ENCODE data around the gene MMD.

Gene MMD

GRCh38 chr17:55350825-55351205 lies 70.8 kb downstream of the MMD start:
- TF ChIP-seq TAF1 (IDR thresholded peaks at IDR 0.05; ENCODE audit: low read depth) (no peak), FOXM1 (IDR thresholded peaks at IDR 0.05; ENCODE audit: borderline replicate concordance, low read depth) (no peak), TEAD4 (IDR thresholded peaks at IDR 0.05) (no peak), CREB1 (IDR thresholded peaks at IDR 0.05; ENCODE audit: low read depth) (no peak), RAD21 (IDR thresholded peaks at IDR 0.05; ENCODE audit: low read depth) (no peak), NFIC (IDR thresholded peaks at IDR 0.05) (no peak), ZBTB7A (IDR thresholded peaks at IDR 0.05; ENCODE audit: low read depth) (no peak), CEBPB (IDR thresholded peaks at IDR 0.05) (no peak), REST (IDR thresholded peaks at IDR 0.05; ENCODE audit: low read depth) (no peak), MAX (IDR thresholded peaks at IDR 0.05) (no peak), YY1 (IDR thresholded peaks at IDR 0.05; ENCODE audit: low read depth) (no peak), EGR1 (IDR thresholded peaks at IDR 0.05) (no peak), EP300 (IDR thresholded peaks at IDR 0.05; ENCODE audit: borderline replicate concordance) (no peak), USF1 (IDR thresholded peaks at IDR 0.05) (no peak), TCF12 (IDR thresholded peaks at IDR 0.05; ENCODE audit: low read depth) (no peak)

GRCh38 chr17:55348749-55349354 lies 72.8 kb downstream of the MMD start:
- TF ChIP-seq TCF12 (IDR thresholded peaks at IDR 0.05; ENCODE audit: low read depth): no peak
- TF ChIP-seq TEAD4 (IDR thresholded peaks at IDR 0.05): no peak
- peak; percentile 73 for TF ChIP-seq RAD21 (IDR thresholded peaks at IDR 0.05; ENCODE audit: low read depth)
- no peak for TF ChIP-seq YY1 (IDR thresholded peaks at IDR 0.05; ENCODE audit: low read depth)
- no peak for TF ChIP-seq EP300 (IDR thresholded peaks at IDR 0.05; ENCODE audit: borderline replicate concordance)
- no peak for TF ChIP-seq CREB1 (IDR thresholded peaks at IDR 0.05; ENCODE audit: low read depth)

GRCh38 chr17:55347341-55347740 lies 74.3 kb downstream of the MMD start:
- TF ChIP-seq MAX (IDR thresholded peaks at IDR 0.05): no peak
- no peak for TF ChIP-seq TCF12 (IDR thresholded peaks at IDR 0.05; ENCODE audit: low read depth)
- TF ChIP-seq USF1 (IDR thresholded peaks at IDR 0.05): no peak
- TF ChIP-seq NFIC (IDR thresholded peaks at IDR 0.05): no peak
- no peak for TF ChIP-seq ZBTB7A (IDR thresholded peaks at IDR 0.05; ENCODE audit: low read depth)
- no peak for TF ChIP-seq EP300 (IDR thresholded peaks at IDR 0.05; ENCODE audit: borderline replicate concordance)
- TF ChIP-seq RAD21 (IDR thresholded peaks at IDR 0.05; ENCODE audit: low read depth): no peak
- TF ChIP-seq TEAD4 (IDR thresholded peaks at IDR 0.05): no peak
- TF ChIP-seq TAF1 (IDR thresholded peaks at IDR 0.05; ENCODE audit: low read depth): no peak
- no peak for TF ChIP-seq EGR1 (IDR thresholded peaks at IDR 0.05)
- no peak for TF ChIP-seq FOXM1 (IDR thresholded peaks at IDR 0.05; ENCODE audit: borderline replicate concordance, low read depth)
- TF ChIP-seq YY1 (IDR thresholded peaks at IDR 0.05; ENCODE audit: low read depth): no peak
- no peak for TF ChIP-seq CEBPB (IDR thresholded peaks at IDR 0.05)
- no peak for TF ChIP-seq CREB1 (IDR thresholded peaks at IDR 0.05; ENCODE audit: low read depth)
- no peak for TF ChIP-seq REST (IDR thresholded peaks at IDR 0.05; ENCODE audit: low read depth)

GRCh38 chr17:55346658-55347057 lies 75.0 kb downstream of the MMD start:
- TF ChIP-seq CREB1 (IDR thresholded peaks at IDR 0.05; ENCODE audit: low read depth) (no peak), TCF12 (IDR thresholded peaks at IDR 0.05; ENCODE audit: low read depth) (no peak), USF1 (IDR thresholded peaks at IDR 0.05) (no peak), FOXM1 (IDR thresholded peaks at IDR 0.05; ENCODE audit: borderline replicate concordance, low read depth) (no peak)

GRCh38 chr17:55345132-55345531 lies 76.5 kb downstream of the MMD start:
- TF ChIP-seq FOXM1 (IDR thresholded peaks at IDR 0.05; ENCODE audit: borderline replicate concordance, low read depth) (no peak), EP300 (IDR thresholded peaks at IDR 0.05; ENCODE audit: borderline replicate concordance) (no peak), USF1 (IDR thresholded peaks at IDR 0.05) (no peak), TCF12 (IDR thresholded peaks at IDR 0.05; ENCODE audit: low read depth) (no peak), TEAD4 (IDR thresholded peaks at IDR 0.05) (no peak), NFIC (IDR thresholded peaks at IDR 0.05) (no peak), TAF1 (IDR thresholded peaks at IDR 0.05; ENCODE audit: low read depth) (no peak), MAX (IDR thresholded peaks at IDR 0.05) (no peak), CEBPB (IDR thresholded peaks at IDR 0.05) (no peak), CREB1 (IDR thresholded peaks at IDR 0.05; ENCODE audit: low read depth) (no peak), ZBTB7A (IDR thresholded peaks at IDR 0.05; ENCODE audit: low read depth) (no peak), EGR1 (IDR thresholded peaks at IDR 0.05) (no peak), YY1 (IDR thresholded peaks at IDR 0.05; ENCODE audit: low read depth) (no peak), REST (IDR thresholded peaks at IDR 0.05; ENCODE audit: low read depth) (no peak)
